ENCODE measurements around the gene BCAS2. TPM values are rescaled to one million over a fixed set of nuclear protein-coding genes. Genes with fewer than 3 reads are reported as not detected.

BCAS2 gene
- total RNA-seq: 15.6 and 27.7 TPM in 2 replicates

GRCh38 chr1:114581335-114582287, at the start of gene BCAS2:
BCAS2 (minus strand) TSS chr1:114581615; CDS start chr1:114581591, 24 bp downstream.

Other genes starting within 250 kb of the BCAS2 start
- 12.8 and 14.4 TPM in 2 replicates for gene TRIM33, start 70.4 kb downstream of the BCAS2 start, total RNA-seq
- 2.1 and 5.7 TPM in 2 replicates for gene DENND2C, start 88.4 kb upstream of the BCAS2 start, total RNA-seq
- not detected in 2 replicates for gene AMPD1, start 113.9 kb upstream of the BCAS2 start, total RNA-seq
- gene NRAS, start 135.2 kb upstream of the BCAS2 start, total RNA-seq: 25.9 and 44.3 TPM in 2 replicates
- gene CSDE1, start 176.4 kb upstream of the BCAS2 start, total RNA-seq: 225 and 442 TPM in 2 replicates
- 35.9 and 48.0 TPM in 2 replicates for gene SIKE1, start 199.1 kb upstream of the BCAS2 start, total RNA-seq

Measured in pericardium fibroblast (primary cell).